Heart right ventricle (tissue), 16 donors: ENCODE data around the gene SULF2. TPM values are rescaled to one million over a fixed set of nuclear protein-coding genes. Genes with fewer than 3 reads are reported as not detected.

ENCODE experiments used
- ATAC-seq, 8 donors: fragments of 200-7000 bp; cut with Tn5 transposase; one replicate each; pipeline ENCODE4 v1.9.1; 2020; ENCODE audit warnings: mild to moderate bottlenecking in 8 of 8, moderate library complexity in 8 of 8, moderate number of reproducible peaks in 1 of 8
- DNase-seq, 2 donors: peaks; one replicate each; pipeline ENCODE4 v3.0.0-alpha.2; 2020
- H3K27ac ChIP-seq, 10 donors: fragments of 200-600 bp; sonication (generic) in 2 of 10; one replicate each; pipeline versions ENCODE4 v1.5.0 to v1.8.0; 2020 to 2022; ENCODE audit warnings: mild to moderate bottlenecking in 3 of 10
- H3K27me3 ChIP-seq, 7 donors: fragments of 200-600 bp; one replicate each; pipeline ENCODE4 v1.8.0; 2021 to 2022; ENCODE audit warnings: mild to moderate bottlenecking in 2 of 7
- H3K36me3 ChIP-seq, 9 donors: fragments of 200-600 bp; sonication (generic) in 1 of 9; one replicate each; pipeline versions ENCODE4 v1.5.0 to v1.8.0; 2020 to 2022; ENCODE audit warnings: mild to moderate bottlenecking in 2 of 9
- H3K4me1 ChIP-seq, 9 donors: fragments of 200-600 bp; sonication (generic) in 1 of 9; one replicate each; pipeline versions ENCODE4 v1.5.0 to v1.8.0; 2020 to 2022; ENCODE audit warnings: mild to moderate bottlenecking in 4 of 9
- H3K4me3 ChIP-seq, 10 donors: fragments of 200-600 bp; sonication (generic) in 2 of 10; one replicate each; pipeline versions ENCODE4 v1.5.0 to v1.8.0; 2020 to 2022; ENCODE audit warnings: mild to moderate bottlenecking in 7 of 10, moderate library complexity in 2 of 10
- H3K9me3 ChIP-seq, 11 donors: fragments of 200-600 bp in 10 of 11; sonication (generic) in 2 of 11; one replicate each; pipeline versions ENCODE4 v1.5.0 to v1.8.0; 2013 to 2022; ENCODE audit warnings: mild to moderate bottlenecking in 2 of 11, control low read depth in 1 of 11, moderate library complexity in 1 of 11
- CTCF ChIP-seq, 9 donors: fragments of 200-600 bp; sonication (generic) in 2 of 9; IDR thresholded peaks; one replicate each; pipeline versions ENCODE4 v1.5.0 to v1.8.0; 2021 to 2022; ENCODE audit warnings: antibody characterized with exemption in 9 of 9, mild to moderate bottlenecking in 5 of 9, moderate library complexity in 1 of 9
- WGBS, 2 donors: extraction: QIAGEN DNeasy Blood & Tissue Kit; methylation state at CpG; one replicate each; pipeline ENCODE4 v1.1.7; 2013; ENCODE audit warnings: inconsistent platforms in 1 of 2; 5-methylcytosine and 5-hydroxymethylcytosine counted together
- intact Hi-C, 10 donors: fragments of 100-400 bp; cut with DNase I; formaldehyde crosslinking; loops; one replicate each; pipeline versions ENCODE4 v1.11.1 to v1.14.2; 2022
- polyA plus RNA-seq, 2 donors: library from polyadenylated mRNA; stranded (reverse); fragments of 200-250 nt; gene quantifications; one replicate each; pipeline ENCODE4 v1.2.3, GENCODE V29; 2013
- total RNA-seq, 10 donors: library from RNA; stranded (reverse); fragmentation: NEBNext Ultra II Directional in 3 of 10; extraction: Animal tissue kit (Norgen Biotek cat#: 25700) in 3 of 10; gene quantifications; one replicate each; pipeline versions ENCODE4 v1.2.1 to v1.2.4, GENCODE V29; 2021 to 2023
- donor health status: Arrhythmogenic right ventricular cardiomyopathy.
- donor health status: ischemic (EF 13 %, LVEDD 7.1; RV severe dilation, severe dysfunction).
- donor health status: healthy with polysubstance abuse.
- donor health status: DM: no; HTN: yes; CAD: no.
- donor health status: DM: no; HTN: no; CAD: no.
- donor health status: ischemic (EF 25% LVEDD 6.9; RV normal size, moderate dysfunction).
- donor health status: ischemic (EF 25% LVEDD 5.7; RV mildly dilated, moderate dysfunction).
- donor health status: healthy.
- donor health status: DM: yes; HTN: yes; CAD: no.
- donor health status: Ischemic cardiomyopathy.
- donor health status: ischemic (EF 35%, LVEDD 5.7; RV mildly dilated, moderate dysfunction).
- donor health status: nonischemic (EF 11% LVEDD 7.7; RV severe dilation, severe dysfunction).
- donor health status: DM: yes; HTN: yes; CAD: no.
- donor health status: PGD.
- donor health status: ischemic (EF 29% LVEDD 5.4; RV normal size, mild dysfunction).
- donor health status: nonischemic (EF 23%, LVEDD 6.1; RV moderate dilation, normal function).

SULF2 gene
- total and polyA plus RNA-seq, 12 donors = 16.7 to 40.6 (median 26.4) TPM

- 92 to 96% methylated on average over 4 of the region's 4 CpGs for WGBS, 2 donors
- no peak for TF ChIP-seq CTCF (IDR thresholded peaks at IDR 0.05)
- H3K9me3 ChIP-seq = peaks cover 0 to 10% (median 0%) of the 10 kb centered on the region in 11 donors
- H3K27ac ChIP-seq = peak overlapping the region in 1 of 10 donors; percentile 85
- H3K36me3 ChIP-seq = peaks cover 0 to under 1% (median 0%) of the 10 kb centered on the region in 9 donors
- intact Hi-C loops = loop anchor here in 1 of 10 donors (5.0 kb wide), 1 partner anchor 45 kb away; no protein-coding TSS in a partner anchor
- H3K4me3 ChIP-seq = no peak overlapping the region
- peaks cover 0 to 74% (median 27%) of the 10 kb centered on the region in 9 donors for H3K4me1 ChIP-seq
- ATAC-seq (no peak), DNase-seq (no peak)
- peaks cover 0 to 24% (median 0%) of the 10 kb centered on the region in 7 donors for H3K27me3 ChIP-seq
These were observed 8.1 kb downstream of the SULF2 start for GRCh38 chr20:47777220-47777619.

GRCh38 chr20:47776639-47777038, 8.6 kb downstream of the SULF2 start:
- intact Hi-C loops = loop anchor here in 1 of 10 donors (5.0 kb wide), 1 partner anchor 44 kb away; no protein-coding TSS in a partner anchor
- Histone ChIP-seq H3K9me3 (peaks cover 0 to 10% (median 0%) of the 10 kb centered on the region in 11 donors), H3K27ac (peak overlapping the region in 2 of 10 donors; percentile 2 to 85), H3K4me3 (no peak overlapping the region), H3K27me3 (peaks cover 0 to 18% (median 0%) of the 10 kb centered on the region in 7 donors), H3K36me3 (peaks cover 0 to 4% (median 0%) of the 10 kb centered on the region in 9 donors), H3K4me1 (peaks cover 0 to 71% (median 31%) of the 10 kb centered on the region in 9 donors)
- no peak for TF ChIP-seq CTCF (IDR thresholded peaks at IDR 0.05)
- no peak for DNase-seq
- no peak for ATAC-seq
- 88 to 95% methylated on average over 4 of the region's 4 CpGs for WGBS, 2 donors

GRCh38 chr20:47775841-47776240, 9.4 kb downstream of the SULF2 start:
- peaks cover 0 to 72% (median 31%) of the 10 kb centered on the region in 9 donors for H3K4me1 ChIP-seq
- peaks cover 0 to 11% (median 0%) of the 10 kb centered on the region in 7 donors for H3K27me3 ChIP-seq
- DNase-seq (no peak), ATAC-seq (no peak)
- peak overlapping the region in 2 of 10 donors; percentile 2 to 85 for H3K27ac ChIP-seq
- intact Hi-C loops = loop anchor here in 1 of 10 donors (5.0 kb wide), 1 partner anchor 44 kb away; no protein-coding TSS in a partner anchor
- H3K36me3 ChIP-seq = peaks cover 0 to 4% (median 0%) of the 10 kb centered on the region in 9 donors
- TF ChIP-seq CTCF (IDR thresholded peaks at IDR 0.05) = no peak
- WGBS, 2 donors = 82 to 90% methylated on average over 5 of the region's 5 CpGs
- peaks cover 0 to 12% (median 3%) of the 10 kb centered on the region in 11 donors for H3K9me3 ChIP-seq
- no peak overlapping the region for H3K4me3 ChIP-seq

GRCh38 chr20:47775039-47775438, 10.2 kb downstream of the SULF2 start:
- TF ChIP-seq CTCF (IDR thresholded peaks at IDR 0.05) = no peak
- H3K27me3 ChIP-seq = peaks cover 0 to 7% (median 0%) of the 10 kb centered on the region in 7 donors
- intact Hi-C loops = loop anchor here in 1 of 10 donors (5.0 kb wide), 1 partner anchor 43 kb away; no protein-coding TSS in a partner anchor
- 98 to 99% methylated on average over 5 of the region's 5 CpGs for WGBS, 2 donors
- ATAC-seq (no peak), DNase-seq (no peak)
- H3K9me3 ChIP-seq = peaks cover 0 to 16% (median 5%) of the 10 kb centered on the region in 11 donors
- peaks cover 0 to 78% (median 31%) of the 10 kb centered on the region in 9 donors for H3K4me1 ChIP-seq
- H3K27ac ChIP-seq = peak overlapping the region in 3 of 10 donors; percentile 16 to 85 (median 76)
- H3K36me3 ChIP-seq = peaks cover 0 to 9% (median 0%) of the 10 kb centered on the region in 9 donors
- H3K4me3 ChIP-seq = no peak overlapping the region
